ENCODE measurements around the gene DNAH14. TPM values are rescaled to one million over a fixed set of nuclear protein-coding genes. Genes with fewer than 3 reads are reported as not detected.
A peak's percentile ranks its signal among the peaks of the same experiment; 100 is the strongest.

The DNAH14 gene
- 7.1 and 8.5 TPM in 2 replicates for total RNA-seq
- 1.3 and 1.5 TPM in 2 replicates for polyA plus RNA-seq
- 2.1 and 2.7 TPM in 2 replicates for polyA plus RNA-seq (2011; cell fraction: cytosol; rRNA removed)
- 6.2 and 8.2 TPM in 2 replicates for polyA plus RNA-seq (2011; cell fraction: nucleus; rRNA removed)
- polyA plus RNA-seq (2012): 4.7 and 9.5 TPM in 2 replicates
- 0.98 and 1.3 TPM in 2 replicates for polyA minus RNA-seq
- polyA minus RNA-seq (2011; cell fraction: cytosol; rRNA and poly(A)+ RNA removed): 22.6 TPM
- polyA minus RNA-seq (2011; cell fraction: nucleus; rRNA and poly(A)+ RNA removed): 7.1 and 9.0 TPM in 2 replicates
- Bru-seq, nascent RNA: percentile 33 among the genes with signal in this experiment
- percentile 32 among the genes with signal in this experiment for BruChase-seq, experiment 1, labeled RNA remaining after a 6-hour chase
- BruChase-seq, experiment 2, labeled RNA remaining after a 2-hour chase: percentile 40 among the genes with signal in this experiment
- long read RNA-seq, transcript DNAH14-205 (7 exons, 1,103 nt): major isoform, 7 of 13 reads
- long read RNA-seq, partial matches to known transcripts: 2 of 13 reads
- long read RNA-seq, other reads (novel, unspliced or antisense): 4 of 13 reads

DNA sequence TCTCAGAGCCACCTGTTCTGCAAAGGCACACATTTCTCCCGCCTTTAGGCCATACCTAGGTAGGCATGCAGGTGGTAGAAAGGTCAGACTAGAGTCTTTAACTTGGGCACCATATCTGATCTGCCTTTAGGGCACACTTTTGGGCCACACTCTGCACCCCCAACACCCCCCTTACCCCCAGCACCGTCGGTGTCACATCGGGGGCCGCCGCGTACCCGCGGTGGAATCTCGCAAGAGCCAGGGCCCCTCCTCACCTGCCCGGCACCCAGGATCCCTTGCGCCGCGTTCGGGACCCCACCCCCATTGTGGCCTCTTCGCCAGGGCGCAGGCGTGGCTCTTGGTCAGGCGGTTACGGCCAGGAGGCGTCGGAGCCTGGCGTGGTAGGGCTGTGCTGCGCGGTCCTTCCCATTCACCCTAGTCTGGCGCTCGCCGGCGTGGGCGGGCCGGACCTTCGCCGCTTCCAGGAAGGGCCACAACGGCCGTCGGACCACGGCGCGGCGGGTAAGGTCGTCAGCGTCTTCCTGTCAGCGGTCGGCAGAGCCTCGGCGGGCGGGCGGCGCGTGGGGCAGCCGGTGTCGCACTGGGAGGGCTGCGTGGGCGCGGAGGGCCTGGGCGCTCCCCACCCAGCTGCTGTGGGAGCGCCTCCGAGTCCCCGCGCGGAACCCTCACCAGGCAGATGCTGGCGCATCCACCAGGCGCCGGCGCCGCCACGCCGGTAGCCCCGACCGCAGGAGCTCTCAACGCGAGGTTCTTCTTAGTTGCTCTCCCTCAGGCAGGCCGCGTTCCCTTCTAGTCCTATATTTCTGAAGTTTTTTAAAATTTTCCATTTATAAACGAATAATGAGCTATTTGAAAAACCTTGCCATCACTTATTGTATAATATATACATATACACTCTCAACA, at the start of gene DNAH14:
Gene DNAH14, plus strand, starts transcription at position 341 of the 903 bp plus-strand sequence. CDS start 23,028 bp downstream, outside the sequence.
- TSS peak; percentile 51 for BruUV-seq (replicated peaks)
- Histone ChIP-seq H3K27me3 (ENCODE audit: control insufficient read depth in 2 of 2, insufficient read depth in 2 of 2, low read length in 2 of 2) (no peaks in the 10 kb centered on the region), H3K4me2 (ENCODE audit: insufficient read depth, low read length) (peak within 1 kb of the TSS; percentile 80), H2AFZ (ENCODE audit: low read depth, low read length) (peak within 1 kb of the TSS; percentile 96), H3K4me3 (replicated peaks in 1 of 3; ENCODE audit: insufficient read depth in 1 of 3, low read depth in 1 of 3, low read length in 3 of 3) (peak within 1 kb of the TSS; percentile 31 to 66 (median 53)), H3K36me3 (ENCODE audit: control insufficient read depth in 2 of 2, extremely low read depth in 1 of 2, insufficient read depth in 2 of 2, low read length in 2 of 2) (no peaks in the 10 kb centered on the region), H3K9me1 (replicated peaks; ENCODE audit: control insufficient read depth, extremely low read depth, insufficient read depth, low read length) (no peaks in the 10 kb centered on the region), H3K79me2 (ENCODE audit: control insufficient read depth, insufficient read depth, low read length) (no peaks in the 10 kb centered on the region), H4K20me1 (replicated peaks; ENCODE audit: control insufficient read depth, extremely low read depth, insufficient read depth, low read length) (no peaks in the 10 kb centered on the region), H3K4me1 (ENCODE audit: control insufficient read depth, extremely low read depth, insufficient read depth, low read length) (peaks cover 3% of the 10 kb centered on the region), H3K9ac (replicated peaks; ENCODE audit: extremely low read depth, insufficient read depth, low read length) (peak within 1 kb of the TSS; percentile 60), H3K27ac (ENCODE audit: insufficient read depth, low read depth, low read length) (peak within 1 kb of the TSS; percentile 27), H3K9me3 (replicated peaks; ENCODE audit: control insufficient read depth, insufficient read depth, low read length) (peaks cover 6% of the 10 kb centered on the region)
- intact Hi-C loops (cut with micrococcal nuclease) (loop anchor here (5.0 to 10.0 kb wide), 2 partner anchors 275 to 427 kb away; no protein-coding TSS in a partner anchor), dilution Hi-C loops (cut with MboI; ENCODE audit: extremely low pct_ligation_motif_present, low sequenced_read_pairs) (no loop called here)
- peak; percentile 67 for FAIRE-seq
- ChIA-PET CTCF (interaction anchor here (0.6 kb wide), 2 partner anchors 90 to 510 kb away, joined by 3 read pairs; no protein-coding TSS in a partner anchor), POLR2A (no interaction called here)
- peak; percentile 73 for DNase-seq (ENCODE audit: low read depth, low spot score)
- TF ChIP-seq GATA2 (IDR thresholded peaks at IDR 0.05; ENCODE audit: insufficient read depth, insufficient read length, low read depth, low read length): no peak
- TF ChIP-seq MYC (IDR thresholded peaks at IDR 0.05; ENCODE audit: low read depth, low read length): no peak
- TF ChIP-seq EZH2 (IDR thresholded peaks at IDR 0.05; ENCODE audit: borderline replicate concordance, low read depth, low read length, severe bottlenecking): no peak
- TF ChIP-seq, protein P1, sequence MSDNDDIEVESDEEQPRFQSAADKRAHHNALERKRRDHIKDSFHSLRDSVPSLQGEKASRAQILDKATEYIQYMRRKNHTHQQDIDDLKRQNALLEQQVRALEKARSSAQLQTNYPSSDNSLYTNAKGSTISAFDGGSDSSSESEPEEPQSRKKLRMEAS (IDR thresholded peaks at IDR 0.05; ENCODE audit: insufficient read depth, insufficient read length): no peak
- peak; percentile 20 for TF ChIP-seq POLR2A (IDR thresholded peaks at IDR 0.05; ENCODE audit: low read depth, low read length)
- peak; percentile 71 for TF ChIP-seq POLR2AphosphoS5 (IDR thresholded peaks at IDR 0.05; ENCODE audit: insufficient read depth, low read depth, low read length)
- no peak for TF ChIP-seq JUN (IDR thresholded peaks at IDR 0.05; ENCODE audit: borderline replicate concordance, insufficient read depth, insufficient read length, low read depth)

All from endothelial cell of umbilical vein (primary cell).